NCI-H526 treated with DMSO at 0.1 percent for 48 hours (cell line): Measurements from ENCODE around the gene FAM193A.
"Not testable (repeated sequence)": the region's sequence is repeated elsewhere in the genome, so short reads cannot be mapped to it uniquely, and the experiment has no call there.

Experiments
- DNase-seq: peaks from one replicate; lab custom pipeline; 2025; lab: John Stamatoyannopoulos, UW

Gene FAM193A

GRCh38 chr4:2652415-2653160 is 116.1 kb downstream of the FAM193A start:
- DNase-seq: no peak

GRCh38 chr4:2660596-2661211 is 124.3 kb downstream of the FAM193A start:
- no peak for DNase-seq

- DNase-seq: no peak
These were observed 126.2 kb downstream of the FAM193A start for GRCh38 chr4:2662598-2662997.

GRCh38 chr4:2663275-2663674 is 126.8 kb downstream of the FAM193A start:
- DNase-seq: no peak

GRCh38 chr4:2666722-2667247 is 130.3 kb downstream of the FAM193A start:
- DNase-seq: no peak

- DNase-seq: no peak
These were observed 131.0 kb downstream of the FAM193A start for GRCh38 chr4:2667428-2667827.

GRCh38 chr4:2671267-2671895 is 134.9 kb downstream of the FAM193A start:
- peak; percentile 53 for DNase-seq

- no peak for DNase-seq
These were observed 135.6 kb downstream of the FAM193A start for GRCh38 chr4:2672082-2672481.

GRCh38 chr4:2672700-2673099 is 136.3 kb downstream of the FAM193A start:
- DNase-seq: no peak

GRCh38 chr4:2673157-2673556 is 136.7 kb downstream of the FAM193A start:
- DNase-seq: no peak

- DNase-seq: not testable (repeated sequence)
These were observed 143.3 kb downstream of the FAM193A start for GRCh38 chr4:2679762-2680161.

GRCh38 chr4:2684486-2684885 is 148.0 kb downstream of the FAM193A start:
- DNase-seq: no peak

- DNase-seq: no peak
These were observed 149.1 kb downstream of the FAM193A start for GRCh38 chr4:2685541-2685940.

- DNase-seq: no peak
These were observed 150.2 kb downstream of the FAM193A start for GRCh38 chr4:2686379-2687265.

- no peak for DNase-seq
These were observed 151.8 kb downstream of the FAM193A start for GRCh38 chr4:2688281-2688680.

- DNase-seq: peak; percentile 54
These were observed 152.2 kb downstream of the FAM193A start for GRCh38 chr4:2688697-2689096.

GRCh38 chr4:2689114-2689513 is 152.7 kb downstream of the FAM193A start:
- DNase-seq: peak; percentile 72

- DNase-seq: no peak
These were observed 153.6 kb downstream of the FAM193A start for GRCh38 chr4:2689825-2690700.

GRCh38 chr4:2691313-2691712 is 154.9 kb downstream of the FAM193A start:
- DNase-seq: no peak

- no peak for DNase-seq
These were observed 155.5 kb downstream of the FAM193A start for GRCh38 chr4:2691952-2692435.

GRCh38 chr4:2694691-2695090 is 158.2 kb downstream of the FAM193A start:
- DNase-seq: no peak
